ENCODE measurements around the gene COTL1. TPM values are rescaled to one million over a fixed set of nuclear protein-coding genes. Genes with fewer than 3 reads are reported as not detected.
A peak's percentile ranks its signal among the peaks of the same experiment; 100 is the strongest.

COTL1 gene
- total RNA-seq, 1 donor from 2014 or later, result 129 TPM

GRCh38 chr16:84581158-84581557 lies 36.7 kb downstream of the COTL1 start:
- H3K27me3 ChIP-seq, result no peaks in the 10 kb centered on the region
- no peak overlapping the region for H3K4me3 ChIP-seq

GRCh38 chr16:84579936-84580335 lies 37.9 kb downstream of the COTL1 start:
- ATAC-seq, result peak; percentile 45
- Histone ChIP-seq H3K27me3 (no peaks in the 10 kb centered on the region), H3K9me3 (no peaks in the 10 kb centered on the region), H3K4me3 (no peak overlapping the region), H3K36me3 (peaks cover 4% of the 10 kb centered on the region), H3K4me1 (no peaks in the 10 kb centered on the region), H3K27ac (no peak overlapping the region)
- no peak for TF ChIP-seq CTCF (IDR thresholded peaks at IDR 0.05)
- DNase-seq, result no peak
- intact Hi-C loops (cut with DNase I), result no loop called here

More at GRCh38 chr16:84581158-84581557, 36.7 kb downstream of the COTL1 start:
- ATAC-seq (no peak), DNase-seq (no peak)
- Histone ChIP-seq H3K9me3 (no peaks in the 10 kb centered on the region), H3K27ac (no peak overlapping the region), H3K36me3 (peaks cover 4% of the 10 kb centered on the region), H3K4me1 (no peaks in the 10 kb centered on the region)
- intact Hi-C loops (cut with DNase I), result no loop called here
- no peak for TF ChIP-seq CTCF (IDR thresholded peaks at IDR 0.05)

- no peak for DNase-seq
- ATAC-seq, result no peak
- H3K36me3 ChIP-seq, result peaks cover 4% of the 10 kb centered on the region
- H3K9me3 ChIP-seq, result no peaks in the 10 kb centered on the region
- no peaks in the 10 kb centered on the region for H3K4me1 ChIP-seq
- intact Hi-C loops (cut with DNase I), result no loop called here
- TF ChIP-seq CTCF (IDR thresholded peaks at IDR 0.05), result no peak
- H3K27me3 ChIP-seq, result no peaks in the 10 kb centered on the region
- no peak overlapping the region for H3K4me3 ChIP-seq
- no peak overlapping the region for H3K27ac ChIP-seq
Observed at GRCh38 chr16:84578538-84579126, 39.2 kb downstream of the COTL1 start.

- DNase-seq (no peak), ATAC-seq (no peak)
- no peak for TF ChIP-seq CTCF (IDR thresholded peaks at IDR 0.05)
- no peaks in the 10 kb centered on the region for H3K9me3 ChIP-seq
- H3K27ac ChIP-seq, result no peak overlapping the region
- intact Hi-C loops (cut with DNase I), result no loop called here
- no peaks in the 10 kb centered on the region for H3K27me3 ChIP-seq
- no peaks in the 10 kb centered on the region for H3K4me1 ChIP-seq
- H3K36me3 ChIP-seq, result no peaks in the 10 kb centered on the region
- H3K4me3 ChIP-seq, result no peak overlapping the region
Observed at GRCh38 chr16:84577034-84577803, 40.7 kb downstream of the COTL1 start.

- Histone ChIP-seq H3K36me3 (no peaks in the 10 kb centered on the region), H3K27me3 (no peaks in the 10 kb centered on the region), H3K4me1 (no peaks in the 10 kb centered on the region), H3K27ac (no peak overlapping the region), H3K4me3 (no peak overlapping the region), H3K9me3 (no peaks in the 10 kb centered on the region)
- intact Hi-C loops (cut with DNase I), result no loop called here
- DNase-seq, result no peak
- TF ChIP-seq CTCF (IDR thresholded peaks at IDR 0.05), result no peak
- no peak for ATAC-seq
Observed at GRCh38 chr16:84575914-84576313, 42.0 kb downstream of the COTL1 start.

Measured in upper lobe of right lung (tissue), 1 donor.